Measurements from ENCODE around the gene KLF2. TPM values are rescaled to one million over a fixed set of nuclear protein-coding genes. Genes with fewer than 3 reads are reported as not detected.

The KLF2 gene
- total and polyA plus RNA-seq, 2 donors (not counting 1 experiment from before 2014, with no cell fraction given) = 242 to 3,965 TPM

DNA sequence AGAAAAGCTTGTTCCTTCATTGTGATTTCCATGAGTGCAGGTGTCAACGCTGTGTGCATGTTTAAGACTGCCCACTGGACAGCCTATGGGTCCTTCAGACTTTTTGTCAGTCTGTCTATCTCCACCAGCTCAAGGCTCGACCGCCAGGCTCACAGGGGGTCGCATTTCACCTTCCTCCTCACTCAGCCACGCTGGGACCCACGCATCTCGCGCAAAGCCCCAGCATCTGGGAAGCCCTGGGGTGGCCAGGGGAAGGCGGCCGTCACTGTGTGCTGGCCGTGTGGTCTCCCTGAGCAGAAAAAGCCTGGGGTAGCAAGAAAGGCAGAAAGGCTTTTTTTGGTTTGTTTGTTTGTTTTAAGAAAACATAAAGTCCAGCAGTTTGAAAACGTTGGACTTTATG is 48.5 kb downstream of the KLF2 start:
- Histone ChIP-seq H3K9ac (ENCODE audit: low read length) (no peak overlapping the region), H3K36me3 (replicated peaks in 1 of 2; ENCODE audit: control extremely low read depth in 1 of 2, control insufficient read depth in 1 of 2, extremely low read depth in 1 of 2, insufficient read depth in 2 of 2, low read length in 1 of 2) (peaks cover 2 to 49% of the 10 kb centered on the region in 2 experiments), H3K27ac (ENCODE audit: low read length in 2 of 2) (peak overlapping the region; percentile 85 to 94), H3K9me3 (ENCODE audit: control extremely low read depth in 1 of 3, control insufficient read depth in 2 of 3, insufficient read depth in 1 of 3, low read length in 2 of 3) (no peaks in the 10 kb centered on the region), H3K4me3 (ENCODE audit: control extremely low read depth in 1 of 5, extremely low read depth in 1 of 5, insufficient read depth in 1 of 5, low read depth in 2 of 5, low read length in 4 of 5) (peak overlapping the region in 1 of 5 experiments; percentile 12), H3K79me2 (ENCODE audit: control insufficient read depth, insufficient read depth, low read length) (peaks cover 63% of the 10 kb centered on the region), H3K27me3 (replicated peaks in 1 of 4; ENCODE audit: control extremely low read depth in 1 of 4, control insufficient read depth in 3 of 4, insufficient read depth in 4 of 4, low read length in 3 of 4) (no peaks in the 10 kb centered on the region), H3K4me1 (ENCODE audit: control insufficient read depth in 2 of 2, insufficient read depth in 2 of 2, low read length in 2 of 2) (peaks cover 97 to 100% of the 10 kb centered on the region in 2 donors), H4K20me1 (ENCODE audit: control insufficient read depth, insufficient read depth, low read length, poor library complexity, severe bottlenecking) (no peaks in the 10 kb centered on the region), H3K4me2 (replicated peaks; ENCODE audit: low read depth, low read length, poor library complexity, severe bottlenecking) (peak overlapping the region; percentile 86), H2AFZ (ENCODE audit: insufficient read depth, low read depth, low read length, poor library complexity, severe bottlenecking) (no peak overlapping the region)
- no peak for TF ChIP-seq EZH2 (IDR thresholded peaks at IDR 0.05; ENCODE audit: borderline replicate concordance, insufficient read depth, low read depth, low read length, poor library complexity, severe bottlenecking)
- no peak for TF ChIP-seq CTCF (IDR thresholded peaks at IDR 0.05)
- WGBS (ENCODE audit: insufficient coverage) = 95% methylated on average over 11 of the region's 12 CpGs
- intact Hi-C loops (cut with micrococcal nuclease) = no loop called here
- H3K4me3 Mint-ChIP-seq = no peak overlapping the region
- H3K4me1 Mint-ChIP-seq = peaks cover 47% of the 10 kb centered on the region
- ChIA-PET CTCF (interaction anchor here (1.1 to 6.1 kb wide), 7 partner anchors 10 to 125 kb away, joined by 3 to 87 read pairs (median 25); no protein-coding TSS in a partner anchor), POLR2A (interaction anchor here (0.6 to 12.1 kb wide), 5 partner anchors 26 to 1039 kb away, joined by 3 to 337 read pairs (median 6); partner anchors contain the start of gene KLF2)
- no peaks in the 10 kb centered on the region for H3K27me3 Mint-ChIP-seq
- ATAC-seq (ENCODE audit: low read depth) (no peak), DNase-seq (no peak)
- H3K27ac Mint-ChIP-seq = peak overlapping the region; percentile 78
- no peaks in the 10 kb centered on the region for H3K9me3 Mint-ChIP-seq (ENCODE audit: insufficient read depth)

DNA sequence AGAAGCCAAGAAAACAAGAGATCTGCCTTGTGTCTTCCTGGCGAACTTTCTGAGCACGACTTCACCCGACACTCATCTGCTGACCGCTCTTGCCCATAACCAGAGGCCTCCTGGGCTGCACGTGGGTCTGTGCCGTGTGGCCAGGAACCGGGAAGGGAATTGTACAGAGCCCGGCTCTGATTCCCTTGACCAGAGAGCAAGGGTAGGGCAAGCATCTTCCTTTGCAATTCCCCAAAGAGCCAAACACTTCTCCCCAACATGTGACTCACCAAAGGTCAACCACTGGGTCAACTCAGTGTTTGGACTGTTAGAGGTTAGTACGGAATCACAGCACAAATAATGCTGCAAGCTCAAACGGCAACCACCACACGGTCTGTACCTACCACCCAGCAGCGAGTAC is 48.9 kb downstream of the KLF2 start:
- no peak for DNase-seq
- ChIA-PET POLR2A (interaction anchor here (0.6 to 12.1 kb wide), 4 partner anchors 46 to 1040 kb away, joined by 3 to 337 read pairs (median 4); partner anchors contain the start of gene KLF2), CTCF (interaction anchor here (0.6 to 6.1 kb wide), 9 partner anchors 9 to 284 kb away, joined by 3 to 87 read pairs (median 12); no protein-coding TSS in a partner anchor)
- Histone ChIP-seq H2AFZ (ENCODE audit: insufficient read depth, low read depth, low read length, poor library complexity, severe bottlenecking) (no peak overlapping the region), H3K79me2 (ENCODE audit: control insufficient read depth, insufficient read depth, low read length) (peaks cover 63% of the 10 kb centered on the region), H3K4me3 (ENCODE audit: control extremely low read depth in 1 of 5, extremely low read depth in 1 of 5, insufficient read depth in 1 of 5, low read depth in 2 of 5, low read length in 4 of 5) (no peak overlapping the region), H3K9ac (ENCODE audit: low read length) (no peak overlapping the region), H3K36me3 (replicated peaks in 1 of 2; ENCODE audit: control extremely low read depth in 1 of 2, control insufficient read depth in 1 of 2, extremely low read depth in 1 of 2, insufficient read depth in 2 of 2, low read length in 1 of 2) (peaks cover 2 to 53% of the 10 kb centered on the region in 2 experiments), H3K4me1 (ENCODE audit: control insufficient read depth in 2 of 2, insufficient read depth in 2 of 2, low read length in 2 of 2) (peaks cover 97 to 100% of the 10 kb centered on the region in 2 donors), H3K9me3 (ENCODE audit: control extremely low read depth in 1 of 3, control insufficient read depth in 2 of 3, insufficient read depth in 1 of 3, low read length in 2 of 3) (no peaks in the 10 kb centered on the region), H3K4me2 (replicated peaks; ENCODE audit: low read depth, low read length, poor library complexity, severe bottlenecking) (peak overlapping the region; percentile 17), H4K20me1 (ENCODE audit: control insufficient read depth, insufficient read depth, low read length, poor library complexity, severe bottlenecking) (no peaks in the 10 kb centered on the region), H3K27me3 (replicated peaks in 1 of 4; ENCODE audit: control extremely low read depth in 1 of 4, control insufficient read depth in 3 of 4, insufficient read depth in 4 of 4, low read length in 3 of 4) (no peaks in the 10 kb centered on the region), H3K27ac (ENCODE audit: low read length in 2 of 2) (peak overlapping the region in 1 of 2 donors; percentile 94)
- H3K4me3 Mint-ChIP-seq = peak overlapping the region; percentile 29
- peaks cover 51% of the 10 kb centered on the region for H3K4me1 Mint-ChIP-seq
- intact Hi-C loops (cut with micrococcal nuclease) = no loop called here
- WGBS (ENCODE audit: insufficient coverage) = 98% methylated on average over 12 of the region's 12 CpGs
- no peak for ATAC-seq (ENCODE audit: low read depth)
- no peaks in the 10 kb centered on the region for H3K9me3 Mint-ChIP-seq (ENCODE audit: insufficient read depth)
- H3K27ac Mint-ChIP-seq = peak overlapping the region; percentile 89
- no peaks in the 10 kb centered on the region for H3K27me3 Mint-ChIP-seq
- no peak for TF ChIP-seq EZH2 (IDR thresholded peaks at IDR 0.05; ENCODE audit: borderline replicate concordance, insufficient read depth, low read depth, low read length, poor library complexity, severe bottlenecking)
- TF ChIP-seq CTCF (IDR thresholded peaks at IDR 0.05) = no peak

Measured in B cell (primary cell).